Astrocyte (in vitro differentiated cells and primary cell): ENCODE measurements around the gene UNC5A. TPM values are rescaled to one million over a fixed set of nuclear protein-coding genes. Genes with fewer than 3 reads are reported as not detected.

ENCODE experiments used
- DNase-seq: peaks from one replicate; pipeline ENCODE4 v3.0.0-alpha.2; 2010; ENCODE audit warnings: low read depth
- FAIRE-seq: peaks from 2 replicates; lab custom pipeline; 2011; peaks lifted over from hg19 to GRCh38; lab: Jason Lieb, UNC
- H2AFZ ChIP-seq: 2 replicates; pipeline ENCODE4 v1.6.0; 2012; ENCODE audit warnings: low read depth, low read length, inconsistent platforms
- H3K27ac ChIP-seq: 2 replicates; pipeline ENCODE4 v1.5.1; 2011; ENCODE audit warnings: low read depth, low read length, inconsistent platforms
- H3K27me3 ChIP-seq: 2 replicates; pipeline ENCODE4 v1.6.0; 2011; ENCODE audit warnings: low read length, inconsistent platforms; ENCODE audit not compliant: insufficient read depth
- H3K36me3 ChIP-seq: 2 replicates; pipeline ENCODE4 v1.5.1; 2011; ENCODE audit warnings: low read length, inconsistent platforms; ENCODE audit not compliant: insufficient read depth
- H3K4me1 ChIP-seq: 2 replicates; pipeline ENCODE4 v1.5.1; 2011; ENCODE audit warnings: low read length, inconsistent platforms; ENCODE audit not compliant: insufficient read depth
- H3K4me2 ChIP-seq: 2 replicates; pipeline ENCODE4 v1.6.0; 2012; ENCODE audit warnings: low read length, inconsistent platforms
- H3K4me3 ChIP-seq: 2 replicates; pipeline ENCODE4 v1.5.1; 2011; ENCODE audit warnings: low read depth, mild to moderate bottlenecking, low read length, inconsistent platforms; ENCODE audit not compliant: insufficient read depth
- H3K79me2 ChIP-seq: 2 replicates; pipeline ENCODE4 v1.6.0; 2012; ENCODE audit warnings: mild to moderate bottlenecking, low read length, inconsistent platforms; ENCODE audit not compliant: insufficient read depth
- H3K9ac ChIP-seq: 2 replicates; pipeline ENCODE4 v1.6.0; 2012; ENCODE audit warnings: mild to moderate bottlenecking, low read length, inconsistent platforms
- H3K9me3 ChIP-seq: 2 replicates; pipeline ENCODE4 v1.5.1; 2012; ENCODE audit warnings: low read depth, mild to moderate bottlenecking, low read length, inconsistent platforms; ENCODE audit not compliant: insufficient read depth
- H4K20me1 ChIP-seq: 2 replicates; pipeline ENCODE4 v1.6.0; 2012; ENCODE audit warnings: low read length, inconsistent platforms; ENCODE audit not compliant: insufficient read depth
- H3K27ac Mint-ChIP-seq: one replicate; pipeline ENCODE4 v1.8.0; 2021; ENCODE audit warnings: mild to moderate bottlenecking, mixed read lengths; ENCODE audit not compliant: unreplicated experiment
- H3K27me3 Mint-ChIP-seq: one replicate; pipeline ENCODE4 v1.8.0; 2021; ENCODE audit warnings: low read depth, mixed read lengths; ENCODE audit not compliant: unreplicated experiment
- H3K36me3 Mint-ChIP-seq: one replicate; pipeline ENCODE4 v1.8.0; 2021; ENCODE audit warnings: low read depth, mixed read lengths; ENCODE audit not compliant: unreplicated experiment
- H3K4me1 Mint-ChIP-seq: one replicate; pipeline ENCODE4 v1.8.0; 2021; ENCODE audit warnings: low read depth, mixed read lengths; ENCODE audit not compliant: unreplicated experiment
- H3K4me3 Mint-ChIP-seq: one replicate; pipeline ENCODE4 v1.8.0; 2021; ENCODE audit warnings: mild to moderate bottlenecking, moderate library complexity, mixed read lengths; ENCODE audit not compliant: unreplicated experiment
- H3K9me3 Mint-ChIP-seq: one replicate; pipeline ENCODE4 v1.8.0; 2021; ENCODE audit warnings: mild to moderate bottlenecking, mixed read lengths; ENCODE audit not compliant: unreplicated experiment
- EZH2 ChIP-seq: IDR thresholded peaks from 2 replicates; pipeline ENCODE4 v1.6.1; 2012; ENCODE audit warnings: mild to moderate bottlenecking, low read length, inconsistent platforms; ENCODE audit not compliant: insufficient read depth
- total RNA-seq: library from RNA; stranded (reverse); gene quantifications from 2 replicates; pipeline ENCODE4 v1.2.1, GENCODE V29; 2021
- TF ChIP-seq, protein P1 (sequence below): IDR thresholded peaks from 2 replicates; pipeline ENCODE4 v1.5.1; 2011; ENCODE audit warnings: low read depth, mild to moderate bottlenecking, inconsistent platforms, low read length, moderate library complexity; ENCODE audit not compliant: insufficient read depth

UNC5A gene
- total RNA-seq, 1 donor from 2014 or later, result 0.70 TPM

DNA sequence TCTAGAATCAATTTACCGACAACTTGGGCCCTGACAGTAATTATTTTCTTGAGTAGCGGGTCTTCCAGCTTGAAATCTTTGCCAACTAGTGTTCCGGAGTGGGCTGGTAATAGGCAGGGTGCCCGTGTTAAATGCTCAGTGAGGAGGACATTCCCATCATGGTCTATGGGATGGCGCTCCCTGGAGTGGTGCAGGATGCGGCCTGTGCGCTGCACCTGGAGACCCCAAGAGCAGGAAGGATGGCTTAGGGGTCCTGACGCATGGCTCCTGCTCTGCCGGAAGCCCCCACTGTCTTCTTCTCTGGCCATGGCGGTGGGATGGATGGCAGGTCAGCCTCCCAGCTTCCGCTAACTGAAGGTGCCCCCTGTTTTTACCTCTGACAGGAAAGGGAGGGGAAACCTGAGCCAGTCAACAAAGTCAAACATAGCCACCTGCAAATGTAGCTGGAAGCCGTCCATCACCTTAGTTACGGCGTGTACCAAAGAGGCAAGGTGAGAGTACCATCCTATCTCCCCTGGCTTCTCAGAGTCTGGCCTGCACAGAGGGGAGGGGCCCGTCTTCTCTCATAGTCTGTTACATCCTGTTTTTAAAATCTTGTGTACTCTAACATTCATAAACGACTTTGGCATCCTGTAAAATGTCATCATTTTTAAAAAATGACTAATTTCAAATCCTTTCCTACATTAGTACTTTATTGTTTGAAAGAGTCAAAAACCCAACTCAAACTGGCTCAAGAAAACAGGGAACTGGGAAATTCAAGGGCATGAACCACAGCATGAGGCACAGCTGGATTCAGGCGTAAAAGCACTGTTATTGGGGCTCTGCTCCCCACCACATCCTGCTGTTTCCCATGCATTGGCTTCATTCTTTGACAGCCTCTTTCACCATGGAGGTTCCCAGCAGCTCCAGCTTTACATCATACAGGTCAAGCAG, 28.5 kb upstream of the UNC5A start:
- Histone ChIP-seq H2AFZ (no peak overlapping the region), H3K79me2 (no peaks in the 10 kb centered on the region), H3K4me2 (no peak overlapping the region), H3K27me3 (peaks cover 29% of the 10 kb centered on the region), H4K20me1 (no peaks in the 10 kb centered on the region), H3K36me3 (no peaks in the 10 kb centered on the region), H3K9me3 (no peaks in the 10 kb centered on the region), H3K4me1 (peaks cover 6% of the 10 kb centered on the region), H3K9ac (no peak overlapping the region), H3K27ac (no peak overlapping the region), H3K4me3 (no peak overlapping the region)
- TF ChIP-seq EZH2, result no peak
- TF ChIP-seq, protein P1, sequence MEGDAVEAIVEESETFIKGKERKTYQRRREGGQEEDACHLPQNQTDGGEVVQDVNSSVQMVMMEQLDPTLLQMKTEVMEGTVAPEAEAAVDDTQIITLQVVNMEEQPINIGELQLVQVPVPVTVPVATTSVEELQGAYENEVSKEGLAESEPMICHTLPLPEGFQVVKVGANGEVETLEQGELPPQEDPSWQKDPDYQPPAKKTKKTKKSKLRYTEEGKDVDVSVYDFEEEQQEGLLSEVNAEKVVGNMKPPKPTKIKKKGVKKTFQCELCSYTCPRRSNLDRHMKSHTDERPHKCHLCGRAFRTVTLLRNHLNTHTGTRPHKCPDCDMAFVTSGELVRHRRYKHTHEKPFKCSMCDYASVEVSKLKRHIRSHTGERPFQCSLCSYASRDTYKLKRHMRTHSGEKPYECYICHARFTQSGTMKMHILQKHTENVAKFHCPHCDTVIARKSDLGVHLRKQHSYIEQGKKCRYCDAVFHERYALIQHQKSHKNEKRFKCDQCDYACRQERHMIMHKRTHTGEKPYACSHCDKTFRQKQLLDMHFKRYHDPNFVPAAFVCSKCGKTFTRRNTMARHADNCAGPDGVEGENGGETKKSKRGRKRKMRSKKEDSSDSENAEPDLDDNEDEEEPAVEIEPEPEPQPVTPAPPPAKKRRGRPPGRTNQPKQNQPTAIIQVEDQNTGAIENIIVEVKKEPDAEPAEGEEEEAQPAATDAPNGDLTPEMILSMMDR, result no peak
- Mint-ChIP-seq H3K4me3 (no peak overlapping the region), H3K9me3 (peaks cover 4% of the 10 kb centered on the region), H3K27ac (no peak overlapping the region), H3K36me3 (peaks cover 4% of the 10 kb centered on the region), H3K27me3 (peaks cover 25% of the 10 kb centered on the region), H3K4me1 (peaks cover 23% of the 10 kb centered on the region)
- FAIRE-seq (no peak), DNase-seq (no peak)

DNA sequence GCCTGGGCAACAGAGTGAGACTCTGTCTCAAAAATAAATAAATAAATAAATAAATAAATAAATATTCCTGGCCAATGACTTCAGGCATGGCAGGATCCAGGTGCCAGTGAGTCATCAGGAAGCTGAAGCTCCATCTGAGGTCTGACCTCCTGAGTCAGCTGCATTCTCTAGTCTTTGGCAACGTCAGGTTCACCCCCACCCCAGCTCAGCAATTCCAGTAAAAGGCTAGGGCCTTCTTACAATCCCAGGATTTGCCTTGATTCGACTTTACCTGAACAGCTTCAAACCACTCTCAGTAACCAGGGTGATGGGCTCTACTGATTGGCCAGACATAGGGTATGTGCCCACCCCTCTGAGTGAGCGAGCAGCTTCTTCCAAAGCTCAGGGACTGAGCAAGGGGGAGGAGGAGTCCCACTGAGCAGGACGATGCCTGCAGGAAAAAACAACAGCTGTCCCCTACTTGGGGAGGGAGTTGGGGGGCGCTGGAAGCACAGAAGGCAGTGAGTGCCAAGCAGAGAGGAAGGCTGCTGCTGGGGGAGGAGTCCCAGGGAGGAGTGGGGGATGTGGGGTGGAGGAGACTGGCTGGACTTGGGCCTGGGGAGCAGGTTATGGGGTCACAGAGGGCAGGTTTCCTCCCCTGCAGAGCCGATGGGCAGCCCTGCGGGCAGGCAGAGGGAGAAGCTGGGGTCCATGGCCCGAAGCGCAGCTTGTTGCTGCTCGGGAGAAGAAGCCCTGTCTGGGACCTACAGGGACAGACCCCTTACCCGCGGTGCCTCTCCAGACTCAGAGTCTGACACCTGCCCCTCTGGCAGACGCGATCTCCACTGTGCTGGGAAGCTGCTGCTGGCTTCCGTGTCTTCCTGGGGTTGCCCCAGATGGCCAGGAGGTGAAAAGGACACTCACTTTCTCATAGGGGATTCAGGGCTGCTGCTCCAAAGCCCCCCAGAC, 25.9 kb upstream of the UNC5A start:
- no peaks in the 10 kb centered on the region for H3K9me3 ChIP-seq
- H3K4me1 ChIP-seq, result peaks cover 6% of the 10 kb centered on the region
- FAIRE-seq (no peak), DNase-seq (peak; percentile 82)
- peaks cover 23% of the 10 kb centered on the region for H3K27me3 Mint-ChIP-seq
- H4K20me1 ChIP-seq, result no peaks in the 10 kb centered on the region
- no peaks in the 10 kb centered on the region for H3K36me3 ChIP-seq
- peaks cover 45% of the 10 kb centered on the region for H3K27me3 ChIP-seq
- H2AFZ ChIP-seq, result peak overlapping the region; percentile 39
- no peak overlapping the region for H3K9ac ChIP-seq
- H3K79me2 ChIP-seq, result no peaks in the 10 kb centered on the region
- TF ChIP-seq, protein P1, result no peak
- no peak for TF ChIP-seq EZH2
- H3K4me3 ChIP-seq, result no peak overlapping the region
- no peak overlapping the region for H3K4me3 Mint-ChIP-seq
- peaks cover 4% of the 10 kb centered on the region for H3K36me3 Mint-ChIP-seq
- H3K27ac Mint-ChIP-seq, result peak overlapping the region; percentile 94
- peak overlapping the region; percentile 64 for H3K4me2 ChIP-seq
- H3K9me3 Mint-ChIP-seq, result peaks cover 3% of the 10 kb centered on the region
- H3K27ac ChIP-seq, result no peak overlapping the region
- peaks cover 26% of the 10 kb centered on the region for H3K4me1 Mint-ChIP-seq
